A673 (cell line): ENCODE results near the gene MAN2B2.

Source experiments
- CTCF ChIP-seq: fragments of 300-800, 200-600 bp; sonication (generic); conservative IDR thresholded peaks from 2 replicates; pipeline ENCODE4 v1.5.1; 2017; ENCODE audit warnings: low read depth, mild to moderate bottlenecking, antibody characterized with exemption, low read length, moderate library complexity, mixed read lengths
- EZH2 ChIP-seq: fragments of 200-600 bp; sonication (generic); IDR thresholded peaks from 2 replicates; pipeline ENCODE4 v1.6.1; 2017; ENCODE audit warnings: borderline replicate concordance, low read depth, mild to moderate bottlenecking, mixed read lengths, antibody characterized with exemption, low read length; ENCODE audit not compliant: poor library complexity, severe bottlenecking

GRCh38 chr4:6568148-6568547 lies 6.8 kb upstream of the MAN2B2 start:
- TF ChIP-seq EZH2, result no peak
- no peak for TF ChIP-seq CTCF
